Activated naive CD8-positive, alpha-beta T cell treated with anti-CD3 and anti-CD28 coated beads, Interleukin-2, amount 50 U/mL, for 24 hours (primary cell): ENCODE measurements around the gene LRMDA.

Source experiments
- ATAC-seq: fragments of 150-1000 bp; cut with Tn5 transposase; one replicate; pipeline ENCODE4 v1.10.0; 2021
- DNase-seq: peaks from one replicate; pipeline ENCODE4 v3.0.0; 2021
- H3K27ac Mint-ChIP-seq: one replicate; pipeline ENCODE4 v1.8.0; 2021; ENCODE audit warnings: mild to moderate bottlenecking, mixed read lengths
- H3K27me3 Mint-ChIP-seq: one replicate; pipeline ENCODE4 v1.8.0; 2021; ENCODE audit warnings: mixed read lengths
- H3K36me3 Mint-ChIP-seq: one replicate; pipeline ENCODE4 v1.8.0; 2021; ENCODE audit warnings: low read depth, mixed read lengths
- H3K4me1 Mint-ChIP-seq: one replicate; pipeline ENCODE4 v1.8.0; 2021; ENCODE audit warnings: mixed read lengths
- H3K4me3 Mint-ChIP-seq: one replicate; pipeline ENCODE4 v1.8.0; 2021; ENCODE audit warnings: mild to moderate bottlenecking, moderate library complexity, mixed read lengths
- H3K9me3 Mint-ChIP-seq: one replicate; pipeline ENCODE4 v1.8.0; 2021; ENCODE audit warnings: mixed read lengths

Gene LRMDA

DNA sequence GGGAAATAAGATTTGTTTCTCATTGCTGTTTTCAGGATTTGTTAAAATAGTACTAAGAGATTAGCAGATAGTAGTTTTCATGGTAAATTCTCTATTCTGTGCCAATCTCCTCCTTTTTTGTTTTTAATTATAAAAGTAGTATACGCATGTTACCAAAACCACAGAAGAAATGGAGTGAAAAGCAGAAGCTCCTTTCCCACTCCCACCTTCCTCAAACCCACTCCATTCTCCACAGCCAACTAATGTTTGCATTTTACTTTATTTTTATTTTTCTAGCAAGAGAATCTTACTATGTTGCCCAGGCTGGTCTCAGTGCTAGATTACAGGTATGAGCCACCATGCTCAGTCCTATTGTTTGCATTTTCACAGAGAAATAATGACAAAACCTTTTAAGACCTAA, 4.5 kb upstream of the LRMDA start:
- Mint-ChIP-seq H3K27me3 (peaks cover 24% of the 10 kb centered on the region), H3K4me3 (no peak overlapping the region), H3K36me3 (no peaks in the 10 kb centered on the region), H3K27ac (no peak overlapping the region), H3K4me1 (peaks cover under 1% of the 10 kb centered on the region), H3K9me3 (no peaks in the 10 kb centered on the region)
- DNase-seq = no peak
- no peak for ATAC-seq

DNA sequence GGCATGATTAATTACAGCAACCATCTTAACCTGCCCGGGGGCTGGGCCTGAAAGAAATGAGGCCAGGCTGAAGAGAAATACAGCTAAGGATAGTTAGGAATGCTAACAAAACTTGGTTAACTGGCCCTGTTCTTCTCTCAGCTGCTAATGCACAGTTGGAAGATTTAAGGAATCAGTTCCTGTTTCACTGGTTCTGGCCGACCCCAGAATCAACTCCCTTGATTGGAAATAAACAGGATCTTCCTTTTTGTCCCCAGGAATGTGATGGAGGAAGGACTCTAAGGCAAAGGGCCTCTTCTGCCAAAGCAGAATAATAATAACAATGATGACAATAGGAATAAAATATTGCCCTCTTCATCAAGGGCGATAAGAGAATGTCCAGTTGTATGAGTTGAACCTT, 3.5 kb upstream of the LRMDA start:
- H3K4me3 Mint-ChIP-seq = no peak overlapping the region
- no peak for DNase-seq
- H3K9me3 Mint-ChIP-seq = no peaks in the 10 kb centered on the region
- ATAC-seq = no peak
- H3K36me3 Mint-ChIP-seq = no peaks in the 10 kb centered on the region
- peaks cover 35% of the 10 kb centered on the region for H3K27me3 Mint-ChIP-seq
- H3K27ac Mint-ChIP-seq = no peak overlapping the region
- peaks cover 5% of the 10 kb centered on the region for H3K4me1 Mint-ChIP-seq

DNA sequence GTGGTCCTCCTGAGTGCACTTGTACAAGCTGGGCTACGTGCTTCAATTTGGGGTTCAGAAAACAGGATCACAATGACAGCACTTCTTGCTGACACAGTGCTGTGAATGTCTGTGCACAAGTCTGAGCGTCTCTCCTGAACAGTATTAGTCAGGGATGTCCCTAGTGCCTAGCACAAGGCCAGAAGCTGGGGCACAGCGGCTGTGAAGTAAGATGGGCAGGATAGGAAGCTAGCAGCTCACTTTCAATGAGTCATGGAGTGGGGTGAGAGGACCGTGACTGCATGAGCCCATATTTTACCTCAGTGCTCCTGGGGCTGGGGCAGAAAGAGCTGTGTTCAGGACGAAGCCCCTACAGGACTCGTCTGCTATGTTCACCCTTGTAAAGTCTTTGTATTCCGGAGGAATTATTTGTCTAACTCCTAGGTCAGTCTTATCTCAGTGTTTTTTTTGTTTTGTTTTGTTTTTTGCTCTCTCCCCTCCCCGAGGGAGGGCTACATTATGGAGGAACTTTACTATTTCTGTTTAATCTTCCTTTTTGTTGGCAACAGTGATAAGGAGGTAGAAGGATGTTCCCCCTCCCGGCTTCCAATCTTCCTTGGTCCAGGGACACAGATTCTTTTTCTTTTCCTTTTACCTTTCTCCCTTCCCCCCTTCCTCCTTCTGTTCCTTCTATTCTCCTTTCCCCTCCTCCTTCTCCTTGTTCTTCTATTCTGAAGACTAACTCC, 2.8 kb upstream of the LRMDA start:
- no peak overlapping the region for H3K27ac Mint-ChIP-seq
- H3K27me3 Mint-ChIP-seq = peaks cover 38% of the 10 kb centered on the region
- ATAC-seq (peak; percentile 27), DNase-seq (no peak)
- no peaks in the 10 kb centered on the region for H3K36me3 Mint-ChIP-seq
- no peaks in the 10 kb centered on the region for H3K9me3 Mint-ChIP-seq
- no peak overlapping the region for H3K4me3 Mint-ChIP-seq
- H3K4me1 Mint-ChIP-seq = peaks cover 5% of the 10 kb centered on the region

DNA sequence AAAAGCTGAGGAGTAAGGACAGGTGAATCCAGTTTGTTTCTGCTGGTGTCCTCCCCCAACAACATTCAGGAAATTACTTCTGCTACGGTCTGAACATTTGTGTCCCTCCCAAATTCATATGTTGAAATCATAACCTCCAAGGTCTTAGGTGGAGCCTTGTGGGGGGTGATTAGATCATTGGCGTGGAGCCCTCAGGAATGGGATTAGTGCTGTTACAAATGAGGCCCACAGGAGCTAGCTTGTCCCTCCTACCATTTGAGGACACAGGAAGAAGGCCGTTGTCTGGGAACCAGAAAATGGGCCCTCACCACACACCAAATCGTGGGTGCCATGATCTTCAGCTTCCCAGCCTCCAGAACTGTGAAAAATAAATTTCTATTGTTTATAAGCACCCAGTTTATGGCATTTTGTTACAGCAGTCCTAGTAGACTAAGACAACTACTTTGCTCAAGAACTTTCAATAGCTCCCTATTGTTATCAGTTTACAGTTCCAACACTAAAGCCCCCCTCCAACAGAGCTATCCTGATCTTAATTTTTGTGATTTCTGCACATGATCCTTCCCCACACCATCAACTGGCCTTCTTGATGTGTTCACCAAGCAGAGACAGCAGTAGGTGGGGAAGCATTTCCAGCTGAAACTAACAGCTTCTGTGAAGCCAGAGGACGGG, 2.1 kb upstream of the LRMDA start:
- ATAC-seq (no peak), DNase-seq (no peak)
- no peak overlapping the region for H3K4me3 Mint-ChIP-seq
- no peaks in the 10 kb centered on the region for H3K9me3 Mint-ChIP-seq
- H3K27me3 Mint-ChIP-seq = peaks cover 38% of the 10 kb centered on the region
- no peaks in the 10 kb centered on the region for H3K36me3 Mint-ChIP-seq
- no peak overlapping the region for H3K27ac Mint-ChIP-seq
- H3K4me1 Mint-ChIP-seq = peaks cover 5% of the 10 kb centered on the region

DNA sequence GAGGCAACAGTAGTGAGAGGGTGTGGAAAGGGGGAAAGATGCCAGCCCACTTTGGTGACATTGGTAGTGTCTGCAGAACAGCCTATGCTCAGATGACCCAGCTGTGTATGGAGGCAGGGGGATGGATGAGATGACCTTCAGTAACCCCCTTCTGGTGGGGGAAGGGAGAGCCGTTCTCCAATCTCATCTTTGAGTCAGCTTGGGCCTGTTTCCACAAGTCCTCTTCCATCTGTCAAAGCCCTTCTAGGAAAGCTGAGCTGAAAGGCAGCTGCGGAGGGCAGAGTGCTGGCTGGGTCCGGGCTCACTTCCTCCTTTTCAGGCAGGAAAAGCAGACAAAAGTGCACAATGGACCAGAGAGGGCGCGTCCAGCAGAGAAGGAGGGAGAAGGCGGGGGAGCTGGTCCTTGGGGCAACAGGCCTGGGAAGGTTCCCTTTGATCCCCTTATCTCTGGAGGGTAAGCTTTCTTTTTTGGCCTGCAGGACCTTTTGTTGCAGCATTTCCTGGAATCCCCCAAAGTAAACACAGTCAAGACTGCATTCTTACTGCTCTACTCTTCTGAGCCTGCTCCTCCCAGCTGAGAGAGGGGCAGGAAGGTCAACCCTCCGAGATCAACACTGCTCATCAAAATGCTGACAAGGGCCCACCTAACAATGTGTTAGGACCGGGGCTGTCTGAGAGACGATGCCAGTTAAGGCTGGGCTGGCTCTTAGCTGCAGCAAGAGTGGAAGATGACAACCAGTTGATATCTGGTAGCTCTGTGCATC, 1.2 kb upstream of the LRMDA start:
- peaks cover 42% of the 10 kb centered on the region for H3K27me3 Mint-ChIP-seq

DNA sequence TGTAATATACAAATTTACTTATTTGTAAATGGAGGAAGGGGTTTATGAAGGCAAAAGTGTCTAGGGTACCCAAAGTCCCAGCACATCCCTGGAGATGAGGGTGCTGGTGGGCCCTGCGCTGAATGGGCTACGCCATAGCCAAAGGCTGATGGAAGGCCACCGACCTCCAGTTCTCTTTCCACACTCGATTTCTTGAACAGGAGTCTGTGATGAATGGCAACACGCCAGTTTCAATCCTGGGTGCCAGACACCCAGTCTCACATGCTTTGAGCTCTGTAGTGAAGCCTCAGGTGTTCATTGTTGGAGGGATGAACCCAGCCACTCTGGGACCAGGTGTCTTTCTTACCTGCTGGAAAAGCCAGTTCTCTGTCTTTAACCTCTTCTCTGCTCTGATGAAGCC, 752 bp downstream of the LRMDA start:
- H3K36me3 Mint-ChIP-seq = no peaks in the 10 kb centered on the region
- DNase-seq (no peak), ATAC-seq (no peak)
- peaks cover 5% of the 10 kb centered on the region for H3K4me1 Mint-ChIP-seq
- H3K4me3 Mint-ChIP-seq = peak overlapping the region; percentile 51
- peaks cover 44% of the 10 kb centered on the region for H3K27me3 Mint-ChIP-seq
- no peaks in the 10 kb centered on the region for H3K9me3 Mint-ChIP-seq
- no peak overlapping the region for H3K27ac Mint-ChIP-seq

More for the DNA sequence above, 1.2 kb upstream of the LRMDA start:
- ATAC-seq (no peak), DNase-seq (no peak)
- no peak overlapping the region for H3K4me3 Mint-ChIP-seq
- H3K9me3 Mint-ChIP-seq = no peaks in the 10 kb centered on the region
- peaks cover 5% of the 10 kb centered on the region for H3K4me1 Mint-ChIP-seq
- H3K27ac Mint-ChIP-seq = no peak overlapping the region
- no peaks in the 10 kb centered on the region for H3K36me3 Mint-ChIP-seq

DNA sequence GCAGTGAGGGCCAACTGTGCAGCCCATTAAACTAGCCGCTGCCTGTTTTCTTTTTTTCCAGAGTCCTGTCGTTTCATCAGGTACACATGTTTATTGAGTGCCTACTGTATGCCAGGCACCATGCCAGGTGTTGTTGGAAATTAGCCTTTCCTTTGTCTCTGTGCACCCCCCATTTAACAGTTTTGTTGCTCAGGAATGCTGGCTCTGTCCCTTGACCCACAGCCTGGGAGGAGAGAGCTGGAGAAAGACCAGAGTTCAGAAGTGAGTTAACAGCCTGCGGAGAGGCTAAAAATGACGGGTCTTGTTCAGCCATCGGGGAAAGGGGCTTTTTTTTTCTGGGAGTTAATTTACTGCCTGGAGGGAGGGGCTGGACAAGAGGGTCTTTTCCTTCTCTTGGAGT, 1.3 kb downstream of the LRMDA start:
- Mint-ChIP-seq H3K27me3 (peaks cover 44% of the 10 kb centered on the region), H3K4me3 (no peak overlapping the region), H3K9me3 (no peaks in the 10 kb centered on the region), H3K36me3 (no peaks in the 10 kb centered on the region), H3K27ac (no peak overlapping the region), H3K4me1 (peaks cover 5% of the 10 kb centered on the region)
- ATAC-seq (no peak), DNase-seq (no peak)

DNA sequence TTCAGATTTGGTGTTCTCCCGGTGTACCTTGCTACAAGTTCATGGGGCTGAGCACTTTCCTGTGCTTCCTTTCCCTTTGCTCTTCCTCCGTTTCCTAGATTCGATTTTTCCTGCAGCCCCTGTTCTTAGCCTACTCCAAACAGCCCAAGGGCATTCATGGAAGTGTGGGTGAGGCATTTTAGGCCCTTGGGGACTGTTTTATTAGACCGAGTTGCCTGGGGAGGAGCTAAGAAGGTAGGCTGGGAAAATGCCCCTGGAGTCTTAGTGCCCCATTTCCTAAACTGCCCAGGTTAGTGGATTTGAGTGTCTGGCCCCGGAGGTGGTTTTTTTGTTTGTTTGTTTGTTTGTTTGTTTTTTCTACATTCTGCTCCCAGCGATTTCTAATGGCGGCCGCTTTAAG, 1.8 kb downstream of the LRMDA start:
- ATAC-seq (no peak), DNase-seq (no peak)
- Mint-ChIP-seq H3K9me3 (no peaks in the 10 kb centered on the region), H3K4me1 (peaks cover 5% of the 10 kb centered on the region), H3K36me3 (no peaks in the 10 kb centered on the region), H3K27ac (no peak overlapping the region), H3K4me3 (no peak overlapping the region), H3K27me3 (peaks cover 44% of the 10 kb centered on the region)

DNA sequence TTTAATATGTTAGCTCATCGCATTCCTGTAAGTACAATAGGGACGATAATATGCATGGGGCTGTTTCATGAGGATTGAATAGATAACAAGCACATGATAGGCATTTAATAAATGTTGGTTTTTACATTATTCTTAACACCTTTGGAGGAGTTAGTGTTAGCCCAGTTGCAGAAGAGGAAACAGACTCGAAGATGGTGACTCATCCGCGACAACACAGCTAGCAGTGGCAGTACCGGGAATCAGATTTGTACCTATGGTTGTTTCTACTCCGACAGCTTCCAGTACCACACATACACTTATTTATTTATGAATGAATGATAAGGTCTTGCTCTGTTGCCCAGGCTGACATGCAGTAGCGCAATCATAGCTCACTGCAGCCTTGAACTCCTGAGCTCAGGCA, 2.9 kb downstream of the LRMDA start:
- Mint-ChIP-seq H3K27ac (no peak overlapping the region), H3K4me3 (no peak overlapping the region), H3K27me3 (peaks cover 37% of the 10 kb centered on the region), H3K9me3 (no peaks in the 10 kb centered on the region), H3K4me1 (peaks cover 5% of the 10 kb centered on the region), H3K36me3 (no peaks in the 10 kb centered on the region)
- DNase-seq (no peak), ATAC-seq (no peak)

DNA sequence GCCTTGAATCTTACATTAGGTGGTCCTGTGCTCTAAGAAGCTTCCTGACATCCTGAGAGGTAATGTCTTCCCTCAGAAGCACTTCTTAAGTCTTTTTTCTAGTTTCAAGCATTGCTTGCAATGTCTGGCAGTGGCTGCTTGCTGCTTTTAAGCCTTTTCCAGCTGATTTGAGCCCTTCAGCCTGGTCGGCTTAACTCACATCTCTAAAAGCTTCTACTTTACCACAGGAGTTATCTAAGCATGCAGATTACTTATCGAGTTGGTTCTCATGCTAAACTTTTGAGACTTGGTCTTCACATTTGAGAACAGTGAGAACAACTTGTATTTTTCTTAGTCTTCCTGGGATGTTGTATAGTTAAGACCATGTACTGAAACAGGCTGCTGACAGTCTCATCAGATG, 3.9 kb downstream of the LRMDA start:
- Mint-ChIP-seq H3K27ac (no peak overlapping the region), H3K27me3 (peaks cover 32% of the 10 kb centered on the region), H3K9me3 (no peaks in the 10 kb centered on the region), H3K4me1 (peaks cover 5% of the 10 kb centered on the region), H3K4me3 (no peak overlapping the region), H3K36me3 (no peaks in the 10 kb centered on the region)
- DNase-seq = no peak
- no peak for ATAC-seq

DNA sequence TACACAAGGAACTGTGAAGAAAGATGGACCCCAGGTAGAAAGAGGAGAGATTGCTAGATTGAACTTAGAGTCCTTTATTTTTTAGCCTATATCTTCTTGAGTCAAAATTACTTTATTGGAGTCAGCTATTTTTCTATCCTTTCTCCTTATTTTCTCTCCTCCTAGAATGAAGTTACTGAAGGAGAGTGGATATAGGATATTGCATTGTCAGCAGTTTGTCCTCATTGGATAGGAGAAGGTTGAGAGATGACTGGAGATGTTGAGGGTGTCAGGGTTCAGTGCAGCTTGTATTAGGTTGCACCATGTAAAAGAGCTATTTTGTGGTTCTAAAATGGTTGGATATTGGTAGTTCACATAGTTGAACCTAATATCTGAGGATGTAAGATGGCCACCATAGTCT, 5.5 kb downstream of the LRMDA start:
- H3K4me3 Mint-ChIP-seq = no peak overlapping the region
- H3K27ac Mint-ChIP-seq = no peak overlapping the region
- H3K9me3 Mint-ChIP-seq = no peaks in the 10 kb centered on the region
- ATAC-seq (no peak), DNase-seq (no peak)
- H3K27me3 Mint-ChIP-seq = peaks cover 23% of the 10 kb centered on the region
- H3K36me3 Mint-ChIP-seq = no peaks in the 10 kb centered on the region
- H3K4me1 Mint-ChIP-seq = peaks cover 4% of the 10 kb centered on the region

DNA sequence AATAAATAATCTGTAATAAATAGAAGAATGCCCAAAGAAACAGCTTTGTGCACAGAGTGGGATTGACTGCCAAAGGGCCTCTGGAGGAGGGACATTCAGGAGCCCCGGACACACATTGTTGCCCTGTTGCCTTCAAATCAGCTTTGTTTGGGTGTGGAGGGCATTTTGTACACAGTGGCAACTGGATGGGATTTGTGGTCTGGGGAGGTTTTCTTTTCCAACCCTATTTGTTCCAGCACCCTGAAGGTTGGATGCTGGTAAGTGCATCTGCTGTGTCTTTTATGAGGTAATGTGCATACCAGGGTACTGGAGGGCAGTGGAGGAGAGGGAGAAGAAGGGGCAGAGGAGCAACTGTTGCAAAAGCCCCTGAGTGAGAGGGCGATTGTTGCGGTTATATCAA, 6.3 kb downstream of the LRMDA start:
- Mint-ChIP-seq H3K9me3 (no peaks in the 10 kb centered on the region), H3K36me3 (no peaks in the 10 kb centered on the region), H3K4me1 (no peaks in the 10 kb centered on the region), H3K4me3 (no peak overlapping the region), H3K27me3 (peaks cover 15% of the 10 kb centered on the region), H3K27ac (no peak overlapping the region)
- DNase-seq (no peak), ATAC-seq (no peak)

DNA sequence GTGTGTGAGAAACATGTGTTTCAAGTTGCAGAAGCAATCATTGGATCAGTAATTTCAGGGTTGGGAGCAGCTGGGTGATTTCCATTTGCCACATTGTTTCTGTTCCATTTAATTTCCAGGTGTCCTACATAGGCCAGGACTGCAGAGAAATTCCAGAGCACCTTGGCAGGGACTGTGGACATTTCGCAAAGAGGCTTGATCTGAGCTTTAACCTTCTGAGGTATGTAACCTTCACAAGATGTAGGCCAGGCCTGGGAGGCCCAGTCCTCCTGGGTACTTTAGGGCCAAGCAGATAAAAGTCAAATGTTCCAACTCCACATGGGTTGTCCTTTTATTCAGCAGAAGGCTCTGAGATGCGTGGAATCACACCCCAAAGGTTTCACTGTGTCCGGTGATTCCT, 6.9 kb downstream of the LRMDA start:
- Mint-ChIP-seq H3K4me1 (no peaks in the 10 kb centered on the region), H3K4me3 (no peak overlapping the region), H3K27ac (no peak overlapping the region), H3K36me3 (no peaks in the 10 kb centered on the region), H3K27me3 (peaks cover 12% of the 10 kb centered on the region), H3K9me3 (peaks cover 4% of the 10 kb centered on the region)
- DNase-seq (no peak), ATAC-seq (no peak)

DNA sequence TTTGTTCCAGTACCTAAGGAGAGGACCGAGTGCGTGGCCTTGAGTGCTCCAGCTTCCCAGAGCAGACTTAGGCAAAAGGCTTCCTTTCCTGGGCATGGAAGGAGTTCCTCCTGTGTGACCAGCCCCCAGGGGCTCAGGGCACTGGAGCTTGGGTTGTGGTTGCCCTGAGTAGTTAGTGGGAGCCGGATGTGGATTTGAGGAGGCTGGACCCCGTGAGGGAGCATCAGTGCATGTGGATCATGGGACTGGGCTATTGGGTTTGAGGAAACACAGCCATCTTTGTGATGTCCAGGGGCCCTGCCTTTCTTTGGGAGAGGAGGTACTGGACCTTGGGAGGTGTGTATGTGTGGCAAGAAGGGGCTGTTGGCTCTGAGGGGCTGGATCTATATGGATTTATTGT, 8.4 kb downstream of the LRMDA start:
- no peak for ATAC-seq
- Mint-ChIP-seq H3K4me3 (no peak overlapping the region), H3K27me3 (peaks cover 15% of the 10 kb centered on the region), H3K4me1 (no peaks in the 10 kb centered on the region), H3K36me3 (no peaks in the 10 kb centered on the region), H3K27ac (no peak overlapping the region), H3K9me3 (peaks cover 14% of the 10 kb centered on the region)
- no peak for DNase-seq

DNA sequence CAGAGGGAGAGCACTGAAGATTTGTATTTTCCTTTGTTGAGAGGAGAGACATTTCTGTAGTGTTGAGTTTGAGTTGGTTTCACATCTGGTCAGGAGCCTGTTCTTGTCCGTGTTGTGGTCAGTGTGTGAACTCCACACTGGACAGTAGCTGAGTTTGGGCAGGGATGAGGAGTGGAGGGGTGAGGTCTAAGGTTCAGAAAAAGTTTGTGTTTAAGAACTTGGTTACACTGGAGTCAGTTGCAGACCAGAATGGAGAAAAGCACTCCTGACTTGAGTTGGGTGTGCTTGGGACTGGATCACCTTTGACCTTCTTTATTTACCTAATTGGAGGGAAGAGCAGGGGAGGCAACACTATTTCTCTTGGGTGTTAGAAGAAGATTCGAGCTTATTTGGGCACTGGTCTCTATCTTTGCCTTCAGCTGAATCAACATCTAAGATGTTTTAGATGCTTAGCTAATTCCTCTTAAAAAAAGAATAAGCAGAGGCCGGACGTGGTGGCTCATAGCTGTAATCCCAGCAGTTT, 8.9 kb downstream of the LRMDA start:
- H3K4me1 Mint-ChIP-seq = no peaks in the 10 kb centered on the region
- peaks cover 14% of the 10 kb centered on the region for H3K9me3 Mint-ChIP-seq
- no peak for DNase-seq
- peaks cover 10% of the 10 kb centered on the region for H3K27me3 Mint-ChIP-seq
- no peak overlapping the region for H3K4me3 Mint-ChIP-seq
- H3K27ac Mint-ChIP-seq = no peak overlapping the region
- H3K36me3 Mint-ChIP-seq = no peaks in the 10 kb centered on the region
- no peak for ATAC-seq
